Gastrocnemius medialis (tissue), 4 donors: ENCODE measurements around the gene TMEM198.

ENCODE experiments used
- POLR2A ChIP-seq, 2 donors: fragments of 450-650 bp; IDR thresholded peaks; one replicate each; pipeline ENCODE4 v1.6.1; 2017; ENCODE audit warnings: antibody characterized with exemption in 2 of 2, mild to moderate bottlenecking in 2 of 2, moderate library complexity in 2 of 2
- TF ChIP-seq, protein P1 (sequence below), 5 experiments: fragments of 450-650 bp in 3 of 5; fragments of 200-600 bp in 2 of 5; sonication (generic) in 2 of 5; IDR thresholded peaks in 4 of 5; conservative IDR thresholded peaks in 1 of 5; 1 replicate in 4 of 5; 2 replicates in 1 of 5; pipeline ENCODE4 v1.5.1; 2016 to 2019; ENCODE audit warnings: antibody characterized with exemption in 5 of 5, mild to moderate bottlenecking in 3 of 5, moderate library complexity in 3 of 5

- no peak for TF ChIP-seq POLR2A (IDR thresholded peaks at IDR 0.05)
- TF ChIP-seq, protein P1, sequence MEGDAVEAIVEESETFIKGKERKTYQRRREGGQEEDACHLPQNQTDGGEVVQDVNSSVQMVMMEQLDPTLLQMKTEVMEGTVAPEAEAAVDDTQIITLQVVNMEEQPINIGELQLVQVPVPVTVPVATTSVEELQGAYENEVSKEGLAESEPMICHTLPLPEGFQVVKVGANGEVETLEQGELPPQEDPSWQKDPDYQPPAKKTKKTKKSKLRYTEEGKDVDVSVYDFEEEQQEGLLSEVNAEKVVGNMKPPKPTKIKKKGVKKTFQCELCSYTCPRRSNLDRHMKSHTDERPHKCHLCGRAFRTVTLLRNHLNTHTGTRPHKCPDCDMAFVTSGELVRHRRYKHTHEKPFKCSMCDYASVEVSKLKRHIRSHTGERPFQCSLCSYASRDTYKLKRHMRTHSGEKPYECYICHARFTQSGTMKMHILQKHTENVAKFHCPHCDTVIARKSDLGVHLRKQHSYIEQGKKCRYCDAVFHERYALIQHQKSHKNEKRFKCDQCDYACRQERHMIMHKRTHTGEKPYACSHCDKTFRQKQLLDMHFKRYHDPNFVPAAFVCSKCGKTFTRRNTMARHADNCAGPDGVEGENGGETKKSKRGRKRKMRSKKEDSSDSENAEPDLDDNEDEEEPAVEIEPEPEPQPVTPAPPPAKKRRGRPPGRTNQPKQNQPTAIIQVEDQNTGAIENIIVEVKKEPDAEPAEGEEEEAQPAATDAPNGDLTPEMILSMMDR (IDR thresholded peaks at IDR 0.05 in 4 of 5, conservative IDR thresholded peaks at IDR 0.05 in 1 of 5), result no peak
Measured at GRCh38 chr2:219532378-219532649, 11.5 kb upstream of the TMEM198 start.
